ENCODE results near the gene LEFTY1.

GRCh38 chr1:225871359-225872074 is 17.4 kb downstream of the LEFTY1 start:
- TF ChIP-seq CTCF (IDR thresholded peaks at IDR 0.05; ENCODE audit: insufficient read depth, low read length) (no peak), POLR2AphosphoS5 (IDR thresholded peaks at IDR 0.05; ENCODE audit: low read depth) (no peak)
